GM23338 (cell line): ENCODE data around the gene KLF9.

Source experiments
- CREB1 ChIP-seq: fragments of 250-450 bp; sonication (Bioruptor Pico); IDR thresholded peaks from 2 replicates; pipeline ENCODE4 v1.5.0; 2020; ENCODE audit warnings: low read depth, mild to moderate bottlenecking, moderate library complexity
- EZH2 ChIP-seq: fragments of 200-600 bp; sonication (generic); IDR thresholded peaks from one replicate; pipeline ENCODE4 v1.8.0; 2017; ENCODE audit warnings: antibody characterized with exemption, mild to moderate bottlenecking, low read depth; ENCODE audit not compliant: unreplicated experiment
- EZH2phosphoT487 ChIP-seq: fragments of 200-600 bp; sonication (generic); IDR thresholded peaks from one replicate; pipeline ENCODE4 v1.8.1; 2018; ENCODE audit warnings: antibody characterized with exemption; ENCODE audit not compliant: unreplicated experiment
- JUNB ChIP-seq: IDR thresholded peaks from one replicate; pipeline ENCODE4 v1.6.1; 2016; ENCODE audit warnings: antibody characterized with exemption; ENCODE audit not compliant: unreplicated experiment
- NANOG ChIP-seq: IDR thresholded peaks from 2 replicates; pipeline ENCODE4 v1.6.1; 2016; ENCODE audit warnings: antibody characterized with exemption, borderline replicate concordance
- POLR2AphosphoS5 ChIP-seq: IDR thresholded peaks from 2 replicates; pipeline ENCODE4 v1.6.1; 2016; ENCODE audit warnings: antibody characterized with exemption, low read depth
- STAT1 ChIP-seq: IDR thresholded peaks from one replicate; pipeline ENCODE4 v1.6.1; 2016; ENCODE audit warnings: antibody characterized with exemption; ENCODE audit not compliant: unreplicated experiment
- ZNF331 ChIP-seq: fragments of 250-450 bp; sonication (Bioruptor Pico); IDR thresholded peaks from 2 replicates; pipeline ENCODE4 v1.5.0; 2020; ENCODE audit warnings: low read depth, mild to moderate bottlenecking, moderate library complexity
- TF ChIP-seq, protein P1 (sequence below), 2 experiments: fragments of 200-600 bp in 1 of 2; sonication (generic) in 1 of 2; conservative IDR thresholded peaks; 2 replicates each; pipeline versions ENCODE4 v1.5.1 to v1.6.1; 2016 to 2017; ENCODE audit warnings: antibody characterized with exemption in 2 of 2, low read depth in 2 of 2, mild to moderate bottlenecking in 2 of 2, moderate library complexity in 1 of 2
- TF ChIP-seq, protein P2 (sequence below): IDR thresholded peaks from one replicate; pipeline ENCODE4 v1.6.1; 2018; ENCODE audit warnings: antibody characterized with exemption; ENCODE audit not compliant: unreplicated experiment
- TF ChIP-seq, protein P3 (sequence below): IDR thresholded peaks from 2 replicates; pipeline ENCODE4 v1.6.1; 2016; ENCODE audit warnings: antibody characterized with exemption

DNA sequence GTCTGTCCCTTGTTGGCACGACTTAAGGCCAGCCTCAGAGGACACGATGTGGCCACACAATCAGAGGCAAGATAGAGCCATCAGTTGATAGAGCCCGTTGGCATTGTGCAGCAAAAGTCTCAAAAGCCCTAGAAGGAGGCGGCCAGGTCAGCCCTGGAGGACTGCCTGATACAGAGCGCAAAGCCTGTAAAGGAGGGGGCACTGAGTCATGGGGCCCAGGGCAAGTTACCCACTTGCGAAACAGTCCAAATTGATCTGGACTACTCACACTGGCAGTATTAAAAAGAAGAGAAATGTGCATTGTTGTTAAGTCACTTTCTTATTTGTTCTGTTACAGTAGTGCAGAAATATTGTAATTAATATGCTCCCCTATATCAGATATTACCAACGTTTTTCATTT is 51.5 kb downstream of the KLF9 start:
- TF ChIP-seq, protein P1, sequence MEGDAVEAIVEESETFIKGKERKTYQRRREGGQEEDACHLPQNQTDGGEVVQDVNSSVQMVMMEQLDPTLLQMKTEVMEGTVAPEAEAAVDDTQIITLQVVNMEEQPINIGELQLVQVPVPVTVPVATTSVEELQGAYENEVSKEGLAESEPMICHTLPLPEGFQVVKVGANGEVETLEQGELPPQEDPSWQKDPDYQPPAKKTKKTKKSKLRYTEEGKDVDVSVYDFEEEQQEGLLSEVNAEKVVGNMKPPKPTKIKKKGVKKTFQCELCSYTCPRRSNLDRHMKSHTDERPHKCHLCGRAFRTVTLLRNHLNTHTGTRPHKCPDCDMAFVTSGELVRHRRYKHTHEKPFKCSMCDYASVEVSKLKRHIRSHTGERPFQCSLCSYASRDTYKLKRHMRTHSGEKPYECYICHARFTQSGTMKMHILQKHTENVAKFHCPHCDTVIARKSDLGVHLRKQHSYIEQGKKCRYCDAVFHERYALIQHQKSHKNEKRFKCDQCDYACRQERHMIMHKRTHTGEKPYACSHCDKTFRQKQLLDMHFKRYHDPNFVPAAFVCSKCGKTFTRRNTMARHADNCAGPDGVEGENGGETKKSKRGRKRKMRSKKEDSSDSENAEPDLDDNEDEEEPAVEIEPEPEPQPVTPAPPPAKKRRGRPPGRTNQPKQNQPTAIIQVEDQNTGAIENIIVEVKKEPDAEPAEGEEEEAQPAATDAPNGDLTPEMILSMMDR (conservative IDR thresholded peaks at IDR 0.05; ENCODE audit: low read depth in 2 of 2), result no peak
- TF ChIP-seq EZH2, result no peak
- TF ChIP-seq POLR2AphosphoS5, result no peak
- TF ChIP-seq, protein P2, sequence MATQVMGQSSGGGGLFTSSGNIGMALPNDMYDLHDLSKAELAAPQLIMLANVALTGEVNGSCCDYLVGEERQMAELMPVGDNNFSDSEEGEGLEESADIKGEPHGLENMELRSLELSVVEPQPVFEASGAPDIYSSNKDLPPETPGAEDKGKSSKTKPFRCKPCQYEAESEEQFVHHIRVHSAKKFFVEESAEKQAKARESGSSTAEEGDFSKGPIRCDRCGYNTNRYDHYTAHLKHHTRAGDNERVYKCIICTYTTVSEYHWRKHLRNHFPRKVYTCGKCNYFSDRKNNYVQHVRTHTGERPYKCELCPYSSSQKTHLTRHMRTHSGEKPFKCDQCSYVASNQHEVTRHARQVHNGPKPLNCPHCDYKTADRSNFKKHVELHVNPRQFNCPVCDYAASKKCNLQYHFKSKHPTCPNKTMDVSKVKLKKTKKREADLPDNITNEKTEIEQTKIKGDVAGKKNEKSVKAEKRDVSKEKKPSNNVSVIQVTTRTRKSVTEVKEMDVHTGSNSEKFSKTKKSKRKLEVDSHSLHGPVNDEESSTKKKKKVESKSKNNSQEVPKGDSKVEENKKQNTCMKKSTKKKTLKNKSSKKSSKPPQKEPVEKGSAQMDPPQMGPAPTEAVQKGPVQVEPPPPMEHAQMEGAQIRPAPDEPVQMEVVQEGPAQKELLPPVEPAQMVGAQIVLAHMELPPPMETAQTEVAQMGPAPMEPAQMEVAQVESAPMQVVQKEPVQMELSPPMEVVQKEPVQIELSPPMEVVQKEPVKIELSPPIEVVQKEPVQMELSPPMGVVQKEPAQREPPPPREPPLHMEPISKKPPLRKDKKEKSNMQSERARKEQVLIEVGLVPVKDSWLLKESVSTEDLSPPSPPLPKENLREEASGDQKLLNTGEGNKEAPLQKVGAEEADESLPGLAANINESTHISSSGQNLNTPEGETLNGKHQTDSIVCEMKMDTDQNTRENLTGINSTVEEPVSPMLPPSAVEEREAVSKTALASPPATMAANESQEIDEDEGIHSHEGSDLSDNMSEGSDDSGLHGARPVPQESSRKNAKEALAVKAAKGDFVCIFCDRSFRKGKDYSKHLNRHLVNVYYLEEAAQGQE, result no peak
- no peak for TF ChIP-seq CREB1 (CRISPR knock-in tag)
- TF ChIP-seq NANOG, result no peak
- TF ChIP-seq, protein P3, sequence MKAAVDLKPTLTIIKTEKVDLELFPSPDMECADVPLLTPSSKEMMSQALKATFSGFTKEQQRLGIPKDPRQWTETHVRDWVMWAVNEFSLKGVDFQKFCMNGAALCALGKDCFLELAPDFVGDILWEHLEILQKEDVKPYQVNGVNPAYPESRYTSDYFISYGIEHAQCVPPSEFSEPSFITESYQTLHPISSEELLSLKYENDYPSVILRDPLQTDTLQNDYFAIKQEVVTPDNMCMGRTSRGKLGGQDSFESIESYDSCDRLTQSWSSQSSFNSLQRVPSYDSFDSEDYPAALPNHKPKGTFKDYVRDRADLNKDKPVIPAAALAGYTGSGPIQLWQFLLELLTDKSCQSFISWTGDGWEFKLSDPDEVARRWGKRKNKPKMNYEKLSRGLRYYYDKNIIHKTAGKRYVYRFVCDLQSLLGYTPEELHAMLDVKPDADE, result no peak
- no peak for TF ChIP-seq EZH2phosphoT487
- TF ChIP-seq ZNF331 (CRISPR knock-in tag), result no peak
- TF ChIP-seq STAT1, result no peak
- TF ChIP-seq JUNB, result no peak
